Activated CD4-positive, CD25-positive, alpha-beta regulatory T cell treated with anti-CD3 and anti-CD28 coated beads, Interleukin-2, amount 50 U/mL, for 16 hours (primary cell): ENCODE data around the gene LGALS9C.
A peak's percentile ranks its signal among the peaks of the same experiment; 100 is the strongest.
"Not testable (repeated sequence)": the region's sequence is repeated elsewhere in the genome, so short reads cannot be mapped to it uniquely, and the experiment has no call there.

Experiments used
- DNase-seq: peaks from one replicate; pipeline ENCODE4 v3.0.0-alpha.2; 2020; ENCODE audit warnings: low read depth, low spot score

The LGALS9C gene

GRCh38 chr17:18476508-18477308, at the start of gene LGALS9C:
Gene LGALS9C, plus strand, starts transcription at chr17:18476789. Its CDS starts 66 bp downstream, at chr17:18476855.
- not testable (repeated sequence) for DNase-seq

- DNase-seq = not testable (repeated sequence)
These were observed 44.4 kb upstream of the LGALS9C start for GRCh38 chr17:18432206-18432605.

- DNase-seq = not testable (repeated sequence)
These were observed 37.1 kb upstream of the LGALS9C start for GRCh38 chr17:18439465-18439870.

GRCh38 chr17:18442093-18442492, 34.5 kb upstream of the LGALS9C start:
- peak; percentile 23 for DNase-seq

- DNase-seq = not testable (repeated sequence)
These were observed 34.1 kb upstream of the LGALS9C start for GRCh38 chr17:18442532-18442931.

GRCh38 chr17:18447476-18448205, 28.9 kb upstream of the LGALS9C start:
- not testable (repeated sequence) for DNase-seq

GRCh38 chr17:18448311-18448710, 28.3 kb upstream of the LGALS9C start:
- not testable (repeated sequence) for DNase-seq

- DNase-seq = not testable (repeated sequence)
These were observed 26.8 kb upstream of the LGALS9C start for GRCh38 chr17:18449833-18450232.

GRCh38 chr17:18450998-18451397, 25.6 kb upstream of the LGALS9C start:
- DNase-seq = not testable (repeated sequence)

GRCh38 chr17:18451969-18452368, 24.6 kb upstream of the LGALS9C start:
- not testable (repeated sequence) for DNase-seq

GRCh38 chr17:18459035-18459434, 17.6 kb upstream of the LGALS9C start:
- not testable (repeated sequence) for DNase-seq

GRCh38 chr17:18463831-18464502, 12.6 kb upstream of the LGALS9C start:
- not testable (repeated sequence) for DNase-seq

GRCh38 chr17:18466250-18466983, 10.2 kb upstream of the LGALS9C start:
- not testable (repeated sequence) for DNase-seq

GRCh38 chr17:18467001-18467400, 9.6 kb upstream of the LGALS9C start:
- not testable (repeated sequence) for DNase-seq

GRCh38 chr17:18468472-18469171, 8.0 kb upstream of the LGALS9C start:
- DNase-seq = not testable (repeated sequence)

- not testable (repeated sequence) for DNase-seq
These were observed 6.8 kb upstream of the LGALS9C start for GRCh38 chr17:18469837-18470236.

GRCh38 chr17:18470345-18470930, 6.2 kb upstream of the LGALS9C start:
- DNase-seq = not testable (repeated sequence)

- DNase-seq = not testable (repeated sequence)
These were observed 2.6 kb upstream of the LGALS9C start for GRCh38 chr17:18473967-18474366.

- not testable (repeated sequence) for DNase-seq
These were observed 1.8 kb upstream of the LGALS9C start for GRCh38 chr17:18474754-18475153.

- not testable (repeated sequence) for DNase-seq
These were observed 778 bp downstream of the LGALS9C start for GRCh38 chr17:18477367-18477766.
